Osteocyte (in vitro differentiated cells): ENCODE measurements around the gene PHACTR1. TPM values are rescaled to one million over a fixed set of nuclear protein-coding genes. Genes with fewer than 3 reads are reported as not detected.

ENCODE experiments used
- DNase-seq: peaks from one replicate; pipeline ENCODE4 v3.0.0; 2021; ENCODE audit warnings: mixed read lengths; ENCODE audit not compliant: unreplicated experiment; ENCODE audit errors: extremely low spot score
- H3K27ac Mint-ChIP-seq: one replicate; pipeline ENCODE4 v1.8.0; 2021; ENCODE audit warnings: mild to moderate bottlenecking, mixed read lengths; ENCODE audit not compliant: unreplicated experiment
- H3K27me3 Mint-ChIP-seq: one replicate; pipeline ENCODE4 v1.8.0; 2021; ENCODE audit warnings: mixed read lengths; ENCODE audit not compliant: unreplicated experiment
- H3K36me3 Mint-ChIP-seq: one replicate; pipeline ENCODE4 v1.8.0; 2021; ENCODE audit warnings: mixed read lengths; ENCODE audit not compliant: unreplicated experiment
- H3K4me1 Mint-ChIP-seq: one replicate; pipeline ENCODE4 v1.8.0; 2021; ENCODE audit warnings: mixed read lengths; ENCODE audit not compliant: unreplicated experiment
- H3K4me3 Mint-ChIP-seq: one replicate; pipeline ENCODE4 v1.8.0; 2021; ENCODE audit warnings: mild to moderate bottlenecking, moderate library complexity, mixed read lengths; ENCODE audit not compliant: unreplicated experiment
- H3K9me3 Mint-ChIP-seq: one replicate; pipeline ENCODE4 v1.8.0; 2021; ENCODE audit warnings: mixed read lengths; ENCODE audit not compliant: unreplicated experiment
- total RNA-seq: library from RNA; stranded (reverse); gene quantifications from 2 replicates; pipeline ENCODE4 v1.2.1, GENCODE V29; 2021
- TF ChIP-seq, protein P1 (sequence below): fragments of 200-600 bp; sonication (generic); IDR thresholded peaks from 2 replicates; pipeline ENCODE4 v1.5.0; 2021; ENCODE audit warnings: antibody characterized with exemption, mild to moderate bottlenecking, moderate library complexity

The PHACTR1 gene
- total RNA-seq, 1 donor from 2014 or later = 1.0 TPM

DNA sequence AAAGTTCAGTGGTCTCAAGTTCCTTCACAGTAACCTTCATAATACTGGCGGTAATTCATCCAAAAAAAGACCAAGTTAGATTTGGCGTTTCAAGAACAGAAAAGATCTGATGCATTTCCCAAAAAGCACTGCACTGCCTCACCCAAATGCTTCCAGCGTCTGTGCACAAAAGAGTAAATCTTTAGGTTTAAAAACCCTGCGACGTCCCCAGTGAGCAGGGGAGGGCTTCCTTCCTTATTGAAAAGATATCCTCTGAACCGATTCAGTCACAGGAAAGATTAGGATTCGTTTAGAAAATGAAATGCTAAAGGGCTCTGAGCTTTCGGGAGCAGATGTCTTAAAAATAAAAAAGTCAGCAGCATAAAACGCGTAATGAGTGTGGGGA lies 611.1 kb downstream of the PHACTR1 start:
- no peaks in the 10 kb centered on the region for H3K9me3 Mint-ChIP-seq
- peaks cover 20% of the 10 kb centered on the region for H3K4me1 Mint-ChIP-seq
- peaks cover 14% of the 10 kb centered on the region for H3K36me3 Mint-ChIP-seq
- no peaks in the 10 kb centered on the region for H3K27me3 Mint-ChIP-seq
- H3K4me3 Mint-ChIP-seq = peak overlapping the region; percentile 87
- H3K27ac Mint-ChIP-seq = peak overlapping the region; percentile 73
- DNase-seq = no peak
- TF ChIP-seq, protein P1, sequence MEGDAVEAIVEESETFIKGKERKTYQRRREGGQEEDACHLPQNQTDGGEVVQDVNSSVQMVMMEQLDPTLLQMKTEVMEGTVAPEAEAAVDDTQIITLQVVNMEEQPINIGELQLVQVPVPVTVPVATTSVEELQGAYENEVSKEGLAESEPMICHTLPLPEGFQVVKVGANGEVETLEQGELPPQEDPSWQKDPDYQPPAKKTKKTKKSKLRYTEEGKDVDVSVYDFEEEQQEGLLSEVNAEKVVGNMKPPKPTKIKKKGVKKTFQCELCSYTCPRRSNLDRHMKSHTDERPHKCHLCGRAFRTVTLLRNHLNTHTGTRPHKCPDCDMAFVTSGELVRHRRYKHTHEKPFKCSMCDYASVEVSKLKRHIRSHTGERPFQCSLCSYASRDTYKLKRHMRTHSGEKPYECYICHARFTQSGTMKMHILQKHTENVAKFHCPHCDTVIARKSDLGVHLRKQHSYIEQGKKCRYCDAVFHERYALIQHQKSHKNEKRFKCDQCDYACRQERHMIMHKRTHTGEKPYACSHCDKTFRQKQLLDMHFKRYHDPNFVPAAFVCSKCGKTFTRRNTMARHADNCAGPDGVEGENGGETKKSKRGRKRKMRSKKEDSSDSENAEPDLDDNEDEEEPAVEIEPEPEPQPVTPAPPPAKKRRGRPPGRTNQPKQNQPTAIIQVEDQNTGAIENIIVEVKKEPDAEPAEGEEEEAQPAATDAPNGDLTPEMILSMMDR = no peak

DNA sequence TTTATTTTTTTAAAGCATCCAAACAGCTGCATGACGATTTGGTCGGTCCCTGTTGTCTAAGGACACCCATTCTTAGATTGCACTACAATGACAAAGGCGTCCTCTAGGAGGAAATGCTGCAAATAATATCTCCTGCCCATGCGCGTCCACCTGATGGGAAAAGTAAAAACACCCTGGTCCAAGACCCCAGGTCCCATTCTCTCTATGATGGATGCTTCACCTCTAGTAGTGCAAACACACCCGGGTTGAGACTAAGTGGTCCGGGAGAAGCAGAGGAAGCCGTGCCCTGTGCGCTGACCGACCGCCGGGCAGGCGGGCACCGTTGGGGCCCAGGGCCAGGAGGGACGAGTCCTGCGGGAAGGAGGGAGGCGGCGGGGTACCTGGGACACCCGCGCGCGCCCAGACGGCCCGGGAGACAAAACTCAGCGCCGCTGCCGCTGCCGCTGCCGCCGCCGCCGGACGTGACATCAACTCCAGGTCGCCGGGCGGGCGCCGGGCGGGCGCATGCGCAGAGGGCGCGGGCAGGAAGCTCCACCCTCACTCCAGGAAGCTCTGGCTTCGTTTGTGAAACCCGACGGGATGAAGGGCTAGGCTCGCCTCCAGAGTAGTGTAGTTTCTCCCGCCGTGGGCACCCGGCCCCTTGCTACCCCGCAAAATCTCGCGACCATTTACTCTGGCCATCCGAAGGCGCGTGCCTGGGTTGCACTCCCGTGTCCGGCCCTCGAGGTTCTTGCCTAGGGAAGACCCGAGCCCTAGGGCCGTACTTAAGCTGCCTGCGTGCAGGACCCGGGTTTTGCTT lies 611.7 kb downstream of the PHACTR1 start, which contains the start of gene TBC1D7:
TBC1D7 (minus strand) TSS at position 462 of the 799 bp plus-strand sequence. CDS start 1,639 bp downstream, outside the sequence.
- Mint-ChIP-seq H3K27ac (peak within 1 kb of the TSS; percentile 93), H3K4me1 (peaks cover 20% of the 10 kb centered on the region), H3K9me3 (no peaks in the 10 kb centered on the region), H3K27me3 (no peaks in the 10 kb centered on the region), H3K36me3 (peaks cover 11% of the 10 kb centered on the region), H3K4me3 (peak within 1 kb of the TSS; percentile 87)
- TF ChIP-seq, protein P1 = peak; percentile 24
- peak; percentile 98 for DNase-seq

DNA sequence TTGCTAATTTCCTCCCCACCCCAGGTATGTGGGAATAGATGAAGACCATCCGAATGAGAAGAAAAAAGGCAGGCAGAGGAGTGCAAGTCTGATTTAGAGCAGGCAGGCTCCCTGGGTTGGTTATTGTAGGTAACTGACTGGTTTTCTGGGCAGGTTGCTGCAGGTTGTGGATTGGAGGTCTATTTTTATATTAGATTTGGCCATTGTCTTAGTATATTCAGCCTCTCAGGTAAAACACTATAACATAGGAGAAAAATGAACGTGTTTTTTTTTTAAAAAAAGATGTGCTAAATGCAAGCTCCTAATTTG lies 612.3 kb downstream of the PHACTR1 start:
- Mint-ChIP-seq H3K4me3 (peak overlapping the region; percentile 87), H3K27me3 (no peaks in the 10 kb centered on the region)

DNA sequence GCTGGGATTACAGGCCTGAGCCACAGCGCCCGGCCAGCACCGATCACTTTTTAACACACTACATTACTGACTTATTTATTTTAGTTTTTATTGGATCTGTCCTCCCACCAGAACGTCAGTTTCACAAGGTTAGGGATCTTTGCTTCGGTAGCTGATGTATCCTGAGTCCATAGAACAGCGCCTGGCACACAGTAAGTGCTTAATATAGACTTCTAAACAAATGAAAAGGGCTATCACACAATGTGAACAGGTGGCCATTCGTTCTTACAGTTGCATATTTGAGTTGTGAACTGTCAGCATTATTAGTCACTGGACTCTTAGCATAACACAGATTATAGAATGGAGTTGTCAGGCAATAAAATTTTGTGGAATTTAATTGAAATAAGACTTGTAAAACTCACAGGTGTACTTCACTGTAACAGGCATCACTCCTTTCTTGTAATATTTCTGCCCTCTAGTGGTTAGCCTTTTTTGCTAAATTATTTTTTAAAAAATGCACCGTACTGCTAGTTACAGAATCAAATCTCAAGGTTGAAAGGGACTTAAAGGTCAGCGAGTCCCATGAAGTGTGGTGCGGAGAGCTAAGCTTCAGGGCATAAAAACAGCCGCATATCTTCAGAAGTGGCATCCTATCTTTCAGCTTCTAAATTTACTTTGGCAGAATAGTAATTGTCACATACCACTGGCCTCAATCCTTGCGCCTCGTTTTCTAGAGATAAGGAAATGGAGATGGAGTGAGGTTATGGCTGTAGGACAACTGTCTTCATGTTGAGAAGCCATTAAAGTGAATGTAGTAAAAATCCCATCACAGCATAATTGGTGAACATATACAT lies 615.2 kb downstream of the PHACTR1 start:
- Mint-ChIP-seq H3K27me3 (peaks cover 5% of the 10 kb centered on the region), H3K9me3 (no peaks in the 10 kb centered on the region), H3K4me3 (no peak overlapping the region), H3K27ac (no peak overlapping the region), H3K36me3 (no peaks in the 10 kb centered on the region), H3K4me1 (peaks cover 16% of the 10 kb centered on the region)
- TF ChIP-seq, protein P1 = peak; percentile 68
- no peak for DNase-seq

More for the DNA sequence above, 612.3 kb downstream of the PHACTR1 start:
- TF ChIP-seq, protein P1 = no peak
- no peak for DNase-seq
- H3K4me1 Mint-ChIP-seq = peaks cover 20% of the 10 kb centered on the region
- H3K9me3 Mint-ChIP-seq = no peaks in the 10 kb centered on the region
- peak overlapping the region; percentile 93 for H3K27ac Mint-ChIP-seq
- peaks cover 6% of the 10 kb centered on the region for H3K36me3 Mint-ChIP-seq

DNA sequence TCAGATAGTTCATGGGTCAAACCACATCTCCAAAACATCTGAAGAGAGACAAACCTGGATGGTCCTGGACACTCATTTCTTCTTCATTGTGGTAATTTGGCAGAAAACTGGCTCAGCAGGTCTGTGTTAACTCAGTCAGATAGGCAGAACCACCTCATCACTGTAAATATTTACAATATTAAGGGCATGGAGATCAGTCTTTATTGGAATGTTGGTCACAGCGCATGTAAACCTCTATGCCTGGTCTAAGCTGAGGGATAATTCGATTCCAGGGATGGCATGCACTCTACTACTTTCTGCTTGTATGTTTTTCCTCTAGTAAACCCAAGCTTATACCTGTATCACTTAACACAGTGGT lies 615.8 kb downstream of the PHACTR1 start:
- Mint-ChIP-seq H3K27ac (no peak overlapping the region), H3K36me3 (no peaks in the 10 kb centered on the region), H3K4me3 (no peak overlapping the region), H3K4me1 (peaks cover 11% of the 10 kb centered on the region), H3K9me3 (no peaks in the 10 kb centered on the region), H3K27me3 (peaks cover 5% of the 10 kb centered on the region)
- TF ChIP-seq, protein P1 = no peak
- no peak for DNase-seq
